HG03135 (cell line): ENCODE measurements around the gene CD46.

Experiments used
- ATAC-seq: cut with Tn5 transposase; IDR thresholded peaks from one replicate; pipeline ENCODE4 v1.9.1; 2021; ENCODE audit warnings: mild to moderate bottlenecking, moderate library complexity; ENCODE audit not compliant: unreplicated experiment

Gene CD46

GRCh38 chr1:207826557-207827487 lies 75.0 kb downstream of the CD46 start:
- ATAC-seq = no peak

- no peak for ATAC-seq
Measured at GRCh38 chr1:207827488-207827830, 75.6 kb downstream of the CD46 start.

- no peak for ATAC-seq
Measured at GRCh38 chr1:207828046-207828445, 76.2 kb downstream of the CD46 start.

GRCh38 chr1:207828485-207829158 lies 76.8 kb downstream of the CD46 start:
- ATAC-seq = peak; percentile 23

GRCh38 chr1:207829576-207829975 lies 77.7 kb downstream of the CD46 start:
- ATAC-seq = no peak

GRCh38 chr1:207830788-207831187 lies 78.9 kb downstream of the CD46 start:
- no peak for ATAC-seq

GRCh38 chr1:207831517-207832327 lies 79.9 kb downstream of the CD46 start:
- peak; percentile 79 for ATAC-seq

GRCh38 chr1:207832796-207833195 lies 80.9 kb downstream of the CD46 start:
- ATAC-seq = no peak

- ATAC-seq = no peak
Measured at GRCh38 chr1:207833381-207833780, 81.5 kb downstream of the CD46 start.

- no peak for ATAC-seq
Measured at GRCh38 chr1:207833956-207834660, 82.3 kb downstream of the CD46 start.

GRCh38 chr1:207835958-207836357 lies 84.1 kb downstream of the CD46 start:
- ATAC-seq = no peak

GRCh38 chr1:207836591-207837347 lies 84.9 kb downstream of the CD46 start:
- ATAC-seq = no peak

- no peak for ATAC-seq
Measured at GRCh38 chr1:207837673-207838072, 85.8 kb downstream of the CD46 start.

GRCh38 chr1:207838156-207839082 lies 86.6 kb downstream of the CD46 start:
- no peak for ATAC-seq

- ATAC-seq = no peak
Measured at GRCh38 chr1:207839083-207839413, 87.2 kb downstream of the CD46 start.

- ATAC-seq = no peak
Measured at GRCh38 chr1:207840380-207840779, 88.5 kb downstream of the CD46 start.

GRCh38 chr1:207841293-207841692 lies 89.4 kb downstream of the CD46 start:
- no peak for ATAC-seq

GRCh38 chr1:207841901-207842300 lies 90.0 kb downstream of the CD46 start:
- ATAC-seq = no peak

- no peak for ATAC-seq
Measured at GRCh38 chr1:207842506-207842905, 90.7 kb downstream of the CD46 start.
